Measurements from ENCODE around the gene RPS24.
A peak's percentile ranks its signal among the peaks of the same experiment; 100 is the strongest.
"Not testable (repeated sequence)": the region's sequence is repeated elsewhere in the genome, so short reads cannot be mapped to it uniquely, and the experiment has no call there.

RPS24 gene

DNA sequence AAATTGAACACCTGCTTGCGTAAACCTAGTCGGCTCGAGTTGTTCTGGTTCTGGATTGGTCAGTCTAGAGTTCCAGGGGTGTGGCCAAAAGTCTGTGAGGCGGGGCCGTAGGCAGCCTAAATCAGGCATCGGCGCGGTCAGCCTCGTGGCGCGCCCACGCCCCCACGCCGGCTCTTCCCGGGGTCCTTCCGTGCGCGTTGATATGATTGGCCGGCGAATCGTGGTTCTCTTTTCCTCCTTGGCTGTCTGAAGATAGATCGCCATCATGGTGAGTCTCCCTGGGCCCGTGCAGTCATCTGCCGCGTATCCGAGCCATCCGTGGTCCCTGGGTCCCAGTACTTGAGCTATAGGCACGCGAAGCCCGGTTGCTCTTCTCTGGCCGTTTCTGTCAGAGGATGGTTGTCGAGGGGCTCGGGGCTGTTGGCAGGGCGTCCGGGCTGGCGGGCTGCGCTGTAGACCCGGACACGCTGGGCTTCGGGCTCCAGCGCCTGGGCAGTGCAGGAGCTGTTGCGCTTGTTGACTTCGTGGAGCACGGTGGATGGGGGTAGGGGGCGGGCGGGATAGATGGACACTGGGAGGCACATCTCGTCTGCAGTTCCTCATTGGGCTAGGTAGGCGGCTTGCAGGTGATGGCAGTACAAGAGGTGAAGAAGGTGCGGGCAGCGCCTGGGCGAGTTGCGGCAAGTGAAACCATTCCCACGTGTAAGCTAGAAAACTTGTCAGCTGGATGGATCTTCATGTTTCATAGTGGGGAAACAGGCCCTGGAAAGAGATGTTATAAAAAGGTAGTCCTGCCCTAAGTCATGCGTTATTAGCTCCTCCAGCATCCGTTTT lies at the start of gene RPS24:
Gene RPS24 (plus strand): TSS at position 227 of the 834 bp plus-strand sequence. CDS start 39 bp downstream, at position 266.
- peak; percentile 74 for FAIRE-seq

DNA sequence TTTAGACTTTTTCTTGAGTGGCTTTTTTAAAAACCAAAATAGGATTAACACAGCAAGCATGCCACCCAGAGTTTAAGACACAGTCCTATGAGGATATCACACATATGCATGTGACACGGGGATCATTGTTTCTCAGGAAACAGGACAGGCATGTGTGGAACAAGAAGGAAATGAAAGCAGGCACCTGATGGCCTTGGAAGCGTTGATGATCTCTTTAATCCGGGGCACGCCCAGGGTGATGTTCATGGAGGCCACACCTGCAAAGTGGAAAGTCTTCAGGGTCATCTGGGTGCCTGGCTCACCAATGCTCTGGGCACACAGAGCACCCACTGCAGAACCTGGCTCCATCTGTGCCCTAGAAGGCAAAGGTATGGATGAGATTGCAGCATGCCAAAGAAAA lies 48.7 kb upstream of the RPS24 start:
- no peak for FAIRE-seq

DNA sequence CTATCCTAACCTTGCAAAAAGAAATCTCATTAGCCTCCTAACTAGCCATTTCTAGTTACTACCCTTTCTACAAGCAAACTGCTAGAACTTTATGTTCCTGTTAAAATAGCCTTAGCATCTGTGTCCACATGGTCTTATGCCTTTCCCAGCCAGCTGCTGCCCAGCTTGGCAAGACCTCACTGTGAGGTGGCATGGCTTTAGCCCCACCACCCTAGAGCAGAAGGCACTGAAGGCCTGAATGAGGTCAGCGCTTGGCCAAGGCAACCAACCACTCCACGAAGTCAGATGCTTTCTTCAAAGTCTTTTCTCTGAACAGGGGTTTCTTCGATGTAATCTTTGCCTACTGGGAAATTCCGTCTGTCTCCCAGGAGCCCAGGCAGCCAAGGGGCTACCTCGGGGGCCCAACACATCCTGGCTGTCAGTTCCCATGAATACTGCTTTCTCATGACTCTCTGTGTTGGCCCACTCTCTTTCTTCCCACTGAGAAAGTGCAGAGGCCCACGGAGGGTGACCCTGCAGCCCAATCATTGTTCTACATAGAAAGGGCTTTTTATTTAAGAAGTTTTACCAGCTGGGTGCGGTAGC lies 45.9 kb upstream of the RPS24 start:
- no peak for FAIRE-seq

DNA sequence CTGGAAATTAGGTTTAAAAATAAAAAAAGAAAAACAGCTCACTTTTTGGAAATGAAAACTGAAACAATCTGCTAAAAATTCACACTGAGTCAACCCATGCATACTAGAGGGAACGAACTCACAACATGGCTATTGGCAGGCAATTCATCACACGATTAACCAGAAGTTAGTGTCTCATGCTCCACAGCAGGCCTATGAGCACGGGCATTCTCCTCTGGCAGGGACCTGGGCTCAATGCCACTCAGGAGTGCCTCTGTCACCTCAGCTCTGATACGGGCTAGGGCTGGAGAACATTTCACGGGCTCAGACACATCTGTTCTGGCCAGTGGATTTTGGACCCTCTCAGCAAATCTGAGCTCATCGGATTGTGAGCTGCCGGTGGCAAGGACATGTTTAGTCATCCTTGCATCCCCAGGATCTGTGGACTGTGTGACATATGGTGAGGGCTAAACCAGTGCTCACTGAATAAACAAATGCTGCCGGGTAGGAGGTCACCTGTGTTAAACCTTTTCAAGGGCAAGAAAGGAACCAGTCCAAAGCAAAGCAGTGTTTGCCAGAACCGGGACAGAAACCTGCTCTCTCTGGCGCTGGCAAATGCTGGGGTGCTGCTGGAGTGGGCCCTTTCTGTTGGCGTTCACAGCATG lies 44.5 kb upstream of the RPS24 start:
- FAIRE-seq: peak; percentile 92

DNA sequence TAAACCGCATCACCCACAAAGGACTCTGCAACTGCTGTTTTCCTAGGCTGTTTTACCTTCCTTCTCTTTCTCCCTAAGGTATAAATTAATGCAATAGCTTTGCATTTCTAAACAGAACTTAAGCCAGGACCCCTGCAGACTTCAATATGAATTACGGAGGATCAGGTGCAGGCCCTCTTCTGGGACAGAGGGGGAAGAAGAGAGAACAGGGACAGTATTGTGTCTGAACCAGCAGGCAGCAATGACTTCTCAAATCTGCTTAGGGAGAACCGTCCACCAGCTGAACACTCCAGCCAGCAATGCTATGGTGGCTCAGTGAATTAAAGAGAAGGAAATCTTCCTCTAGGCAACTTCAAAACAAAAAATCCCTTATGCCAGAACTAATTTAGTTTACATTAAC lies 40.0 kb upstream of the RPS24 start:
- FAIRE-seq: no peak

DNA sequence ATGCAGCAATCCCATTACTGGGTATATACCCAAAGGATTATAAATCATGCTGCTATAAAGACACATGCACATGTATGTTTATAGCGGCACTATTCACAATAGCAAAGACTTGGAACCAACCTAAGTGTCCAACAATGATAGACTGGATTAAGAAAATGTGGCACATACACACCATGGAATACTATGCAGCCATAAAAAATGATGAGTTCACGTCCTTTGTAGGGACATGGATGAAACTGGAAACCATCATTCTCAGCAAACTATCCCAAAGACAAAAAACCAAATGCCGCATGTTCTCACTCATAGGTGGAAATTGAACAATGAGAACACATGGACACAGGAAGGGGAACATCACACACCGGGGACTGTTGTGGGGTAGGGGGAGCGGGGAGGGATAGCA lies 34.9 kb upstream of the RPS24 start:
- not testable (repeated sequence) for FAIRE-seq

DNA sequence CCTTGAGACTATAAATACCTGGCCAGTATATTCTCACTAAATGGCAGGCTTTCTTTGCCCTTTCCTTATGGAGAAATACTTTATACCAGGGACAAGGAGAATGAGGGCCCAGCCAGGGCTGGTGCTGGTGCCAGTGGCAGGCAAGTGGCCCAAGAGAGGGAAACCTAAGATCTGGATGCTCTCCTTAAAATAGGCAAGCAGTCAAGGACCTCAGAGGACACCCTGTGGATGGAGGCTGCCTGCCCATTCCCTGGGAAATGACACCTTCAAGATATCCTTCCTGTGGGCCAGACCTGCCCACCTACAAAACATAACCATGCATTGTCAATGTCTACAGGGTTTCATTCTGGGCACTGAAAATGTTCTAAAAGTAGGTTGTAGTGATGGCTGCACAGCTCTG lies 33.5 kb upstream of the RPS24 start:
- FAIRE-seq: no peak

DNA sequence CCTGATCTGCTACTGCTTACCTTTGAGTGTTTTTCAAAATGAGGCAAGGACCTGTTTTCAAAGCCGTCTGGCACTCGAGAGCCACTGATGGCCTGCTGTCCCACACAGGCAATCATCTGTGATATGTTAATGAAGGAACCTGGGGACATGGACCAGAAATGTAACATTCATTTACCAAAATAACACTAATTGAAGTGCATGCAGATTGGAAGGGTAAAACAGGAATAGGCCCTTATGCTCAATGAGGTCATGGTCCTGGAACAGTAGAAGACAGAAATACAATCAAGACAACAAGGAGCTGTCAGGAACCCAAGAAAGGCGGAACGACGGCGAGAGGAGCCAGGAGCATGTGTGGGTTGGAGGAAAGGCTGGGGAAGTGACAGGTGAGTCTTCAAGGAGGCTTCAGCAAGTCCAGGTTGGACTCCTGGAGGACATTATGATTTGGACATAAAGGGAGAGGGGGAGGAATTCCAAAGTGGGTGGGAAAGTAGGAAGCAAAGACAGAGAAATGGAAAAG lies 32.6 kb upstream of the RPS24 start:
- FAIRE-seq: no peak

DNA sequence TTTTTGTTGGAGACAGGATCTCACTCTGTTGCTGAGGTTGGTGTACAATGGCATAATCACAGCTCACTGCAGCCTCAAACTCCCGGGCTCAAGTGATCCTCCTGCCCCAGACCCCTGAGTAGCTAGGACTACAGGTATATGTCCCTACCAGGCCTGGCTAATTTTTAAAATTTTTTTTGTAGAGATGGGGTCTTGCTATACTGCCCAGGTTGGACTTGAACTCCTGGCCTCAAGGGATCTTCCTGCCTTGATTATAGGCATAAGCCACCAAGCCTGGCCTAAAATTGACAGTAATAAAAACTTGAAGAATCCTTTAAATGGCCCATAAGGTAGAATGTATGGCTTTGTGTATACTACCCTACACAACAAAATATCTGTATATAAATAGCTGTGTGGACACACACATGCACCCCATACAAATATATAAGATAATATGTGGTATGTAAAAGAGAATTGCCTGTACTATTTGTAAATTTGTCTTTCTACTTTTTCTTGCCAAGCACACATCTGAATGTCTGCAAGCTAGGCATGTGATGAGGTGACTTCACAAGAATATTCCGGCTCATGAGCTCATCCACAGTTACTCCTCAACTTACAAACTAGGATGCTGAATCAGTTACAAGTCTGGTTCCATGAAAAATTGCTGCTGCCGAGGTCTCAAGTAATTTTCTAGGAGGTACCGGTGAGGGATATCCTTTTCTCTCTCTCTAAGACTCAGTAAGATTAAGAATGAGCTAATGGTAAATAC lies 30.9 kb upstream of the RPS24 start:
- no peak for FAIRE-seq

DNA sequence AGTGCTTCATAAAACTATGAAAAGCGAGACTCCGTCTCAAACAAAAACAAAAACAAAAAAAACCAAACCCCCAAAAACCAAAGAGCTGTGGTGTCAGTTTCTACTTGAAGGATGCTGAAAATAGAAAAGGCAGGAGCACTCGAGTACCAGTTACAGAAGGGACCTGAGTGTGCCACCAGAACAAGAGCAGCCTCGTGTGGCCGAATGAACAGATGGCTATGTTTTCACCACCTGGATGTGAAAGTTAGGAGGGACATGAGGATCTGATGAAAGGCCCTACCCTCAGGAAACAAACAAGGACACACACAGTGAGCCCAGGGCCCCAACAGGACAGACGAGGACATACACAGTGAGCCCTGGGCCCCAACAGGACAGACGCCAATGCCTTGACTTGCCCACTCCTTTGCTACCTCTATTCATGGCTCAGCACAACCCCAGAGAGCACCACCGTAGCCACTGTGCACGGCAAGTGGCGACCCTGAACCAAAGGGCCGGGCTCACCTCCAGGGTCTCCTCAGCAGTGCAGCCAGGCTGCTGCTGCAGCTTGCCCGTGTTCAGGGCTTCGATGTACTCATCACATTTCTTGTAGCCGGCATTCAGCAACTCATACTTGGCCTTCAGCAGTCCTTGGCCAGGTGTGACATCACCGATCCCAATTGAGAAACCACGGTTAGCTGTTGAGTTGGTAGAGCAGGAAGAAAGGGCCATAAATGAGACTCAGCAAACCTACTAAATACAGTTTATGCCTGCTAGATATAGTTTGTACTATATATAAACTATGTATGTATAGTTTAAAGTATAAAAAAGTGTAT lies 29.2 kb upstream of the RPS24 start:
- no peak for FAIRE-seq

DNA sequence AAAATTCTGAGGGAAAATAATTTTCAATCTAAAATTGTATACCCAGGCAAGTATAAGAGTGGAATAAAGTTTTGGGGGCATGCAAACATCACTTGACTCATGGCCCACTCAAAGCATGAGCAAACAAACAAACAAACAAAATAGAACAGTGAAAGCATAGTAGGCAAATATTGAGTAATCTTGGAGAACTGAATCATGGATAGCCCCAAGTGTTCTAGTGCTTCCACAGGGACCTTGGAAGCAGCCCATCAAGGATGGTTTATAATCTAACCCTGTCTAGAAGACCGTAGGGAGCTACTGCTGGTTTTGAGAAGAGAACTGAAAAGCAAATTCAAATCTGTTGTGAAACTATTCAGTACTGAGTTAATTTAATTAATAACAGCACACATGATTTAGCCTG lies 26.5 kb upstream of the RPS24 start:
- no peak for FAIRE-seq

DNA sequence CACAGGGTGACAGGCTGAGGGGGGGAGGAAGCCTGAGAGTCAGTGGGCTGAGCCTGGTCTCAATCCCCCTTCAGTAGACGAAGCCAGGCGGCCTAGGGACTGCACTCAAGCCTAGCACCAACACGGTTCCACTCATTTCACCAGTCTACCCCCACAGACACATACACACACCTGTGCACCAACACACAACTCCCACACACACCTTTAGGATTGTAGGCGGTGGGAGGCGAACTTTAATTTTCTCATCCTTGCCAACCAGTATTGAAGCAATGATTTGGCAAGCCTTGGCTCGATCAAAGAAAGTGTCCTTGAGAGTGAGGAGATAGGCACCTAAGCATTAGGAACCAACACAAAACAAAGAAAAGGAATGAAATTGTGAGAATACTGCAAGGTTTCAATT lies 24.0 kb upstream of the RPS24 start:
- FAIRE-seq: no peak

DNA sequence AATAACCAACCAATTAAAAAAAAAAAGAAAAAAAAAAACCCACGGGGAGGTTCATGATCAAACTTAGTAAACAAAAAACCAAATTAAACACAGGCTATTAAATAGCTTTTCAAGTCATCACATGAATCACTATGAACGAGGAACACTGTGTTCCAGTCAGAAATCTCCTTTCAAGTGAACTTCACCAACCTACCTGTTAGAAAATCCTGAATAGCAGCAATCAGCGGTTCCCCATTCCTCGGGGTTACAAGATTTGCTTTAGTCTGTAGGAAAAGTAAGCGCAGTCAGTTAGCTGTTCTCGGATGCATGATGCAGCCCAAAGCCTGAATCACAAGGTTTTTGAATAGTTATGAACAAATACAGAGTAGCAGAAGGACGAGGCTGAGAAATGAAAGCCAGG lies 23.4 kb upstream of the RPS24 start:
- no peak for FAIRE-seq

DNA sequence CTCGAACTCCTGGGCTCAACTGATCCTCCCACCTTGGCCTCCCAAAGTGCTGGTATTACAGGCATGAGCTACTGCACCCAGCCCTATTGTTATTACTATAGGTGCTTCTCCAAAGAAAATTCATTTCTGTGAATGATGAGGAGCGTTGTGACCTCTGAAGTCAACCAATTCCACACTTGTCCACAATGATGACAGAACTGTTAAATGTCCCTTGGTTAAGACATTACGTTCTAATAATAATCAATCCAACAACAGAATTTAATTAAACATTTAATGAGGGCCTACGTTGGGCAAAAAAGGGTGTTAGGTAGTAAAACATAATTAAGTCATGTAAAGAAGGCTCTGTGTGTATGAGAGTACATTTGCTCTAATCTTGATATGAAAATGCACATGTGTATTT lies 22.6 kb upstream of the RPS24 start:
- FAIRE-seq: no peak

DNA sequence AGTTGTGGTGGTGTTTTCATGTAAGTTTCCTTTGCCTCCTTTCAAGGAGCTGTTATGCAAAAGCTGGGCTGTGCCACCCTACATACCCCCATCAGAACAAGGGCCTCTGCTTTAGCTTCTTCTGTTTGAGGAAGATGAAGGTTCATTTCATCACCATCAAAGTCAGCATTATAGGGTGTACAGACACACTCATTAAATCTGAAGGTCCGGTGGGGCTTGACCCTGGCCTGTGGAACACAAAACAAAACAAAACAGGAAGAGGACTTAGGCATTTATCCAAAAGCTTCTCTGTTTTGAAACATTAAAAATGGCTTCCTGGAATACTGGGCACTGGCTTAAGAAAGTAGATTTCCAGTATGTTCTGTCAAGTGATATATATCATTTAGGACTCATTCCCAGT lies 20.1 kb upstream of the RPS24 start:
- FAIRE-seq: no peak

DNA sequence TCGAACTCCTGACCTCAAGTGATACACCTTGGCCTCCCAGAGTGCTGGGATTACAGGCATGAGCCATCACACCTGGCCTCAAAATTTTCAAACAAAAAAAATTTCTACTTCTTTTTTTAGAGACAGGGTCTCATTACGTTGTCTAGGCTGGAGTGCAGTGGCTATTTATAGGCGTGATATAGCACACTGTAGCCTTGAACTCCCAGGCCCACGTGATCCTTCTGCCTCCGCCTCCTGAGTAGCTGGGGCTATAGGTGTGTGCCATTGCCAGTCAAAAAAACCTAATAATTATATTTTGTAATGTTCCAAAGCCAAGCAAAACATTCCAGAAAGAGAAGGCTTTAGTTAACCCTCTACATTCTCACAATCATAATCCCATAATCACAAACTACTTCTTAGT lies 18.1 kb upstream of the RPS24 start:
- FAIRE-seq: no peak

DNA sequence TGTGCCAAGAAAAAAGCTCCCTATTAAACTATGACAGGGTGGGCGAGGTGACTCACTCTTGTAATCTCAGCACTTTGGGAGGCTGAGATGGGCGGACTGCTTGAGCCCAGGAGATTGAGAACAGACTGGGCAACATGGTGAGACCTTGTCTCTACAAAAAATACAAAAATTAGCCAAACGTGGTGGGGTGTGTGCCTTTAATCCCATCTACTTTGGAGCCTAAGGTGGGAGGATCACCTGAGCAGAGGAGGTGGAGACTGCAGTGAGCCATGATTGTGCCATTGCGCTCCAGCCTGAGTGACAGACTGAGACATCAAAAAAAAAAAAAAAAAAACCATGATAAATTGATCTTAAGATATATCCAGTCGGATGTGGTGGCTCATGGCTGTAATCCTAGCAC lies 15.8 kb upstream of the RPS24 start:
- FAIRE-seq: no peak

DNA sequence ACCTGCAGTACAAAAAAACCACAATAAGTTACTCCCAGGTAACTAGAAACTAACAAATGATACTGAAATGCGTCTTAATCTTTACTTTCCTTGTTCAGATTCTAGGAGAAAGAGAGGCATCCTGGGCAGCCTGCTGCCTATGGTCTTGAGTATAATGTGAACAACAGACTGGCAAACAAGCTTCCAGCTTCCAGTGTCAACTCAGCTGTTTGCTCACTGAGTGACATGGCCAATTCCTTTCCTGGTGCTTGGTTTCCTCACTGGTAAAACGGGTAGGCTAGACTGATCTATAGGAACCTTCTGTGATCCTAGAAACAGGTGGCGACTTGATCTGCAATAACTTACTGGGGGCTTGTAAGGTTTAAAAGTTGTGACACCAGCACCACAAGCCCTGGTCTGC lies 14.4 kb upstream of the RPS24 start:
- no peak for FAIRE-seq

DNA sequence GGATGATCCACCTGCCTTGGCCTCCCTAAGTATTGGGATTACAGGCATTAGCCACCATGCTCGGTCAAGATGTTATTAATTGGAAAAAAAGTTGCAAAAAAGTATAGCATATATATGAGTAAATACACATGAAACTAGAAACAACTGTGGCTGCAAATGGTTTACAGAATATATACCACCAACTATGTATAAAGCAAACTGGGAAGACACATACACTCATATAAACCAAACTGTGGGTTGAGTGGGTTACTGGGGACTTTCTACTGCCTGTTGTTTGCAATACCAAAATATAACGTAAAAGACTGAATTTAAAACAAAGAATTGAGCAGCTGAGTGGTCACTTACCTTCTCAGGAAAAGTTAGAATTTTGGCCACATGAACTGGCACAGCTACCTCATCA lies 12.5 kb upstream of the RPS24 start:
- FAIRE-seq: no peak

DNA sequence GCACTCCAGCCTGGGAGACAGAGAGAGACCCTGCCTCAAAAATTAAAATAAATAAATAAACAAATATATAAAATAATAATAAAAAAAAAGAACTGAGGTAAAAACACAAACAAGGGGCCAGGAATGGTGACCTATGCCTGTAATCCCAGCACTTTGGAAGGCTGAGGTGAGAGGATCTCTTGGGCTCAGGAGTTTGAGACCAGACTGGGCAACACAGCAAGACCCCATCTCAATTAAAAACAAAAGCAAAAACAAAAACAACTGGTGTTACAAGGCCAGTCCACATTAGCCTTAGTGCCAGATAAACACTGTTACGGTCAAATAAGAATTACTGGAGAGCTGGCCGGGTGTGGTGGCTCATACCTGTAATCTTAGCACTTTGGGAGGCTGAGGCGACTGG lies 9.9 kb upstream of the RPS24 start:
- FAIRE-seq: no peak

DNA sequence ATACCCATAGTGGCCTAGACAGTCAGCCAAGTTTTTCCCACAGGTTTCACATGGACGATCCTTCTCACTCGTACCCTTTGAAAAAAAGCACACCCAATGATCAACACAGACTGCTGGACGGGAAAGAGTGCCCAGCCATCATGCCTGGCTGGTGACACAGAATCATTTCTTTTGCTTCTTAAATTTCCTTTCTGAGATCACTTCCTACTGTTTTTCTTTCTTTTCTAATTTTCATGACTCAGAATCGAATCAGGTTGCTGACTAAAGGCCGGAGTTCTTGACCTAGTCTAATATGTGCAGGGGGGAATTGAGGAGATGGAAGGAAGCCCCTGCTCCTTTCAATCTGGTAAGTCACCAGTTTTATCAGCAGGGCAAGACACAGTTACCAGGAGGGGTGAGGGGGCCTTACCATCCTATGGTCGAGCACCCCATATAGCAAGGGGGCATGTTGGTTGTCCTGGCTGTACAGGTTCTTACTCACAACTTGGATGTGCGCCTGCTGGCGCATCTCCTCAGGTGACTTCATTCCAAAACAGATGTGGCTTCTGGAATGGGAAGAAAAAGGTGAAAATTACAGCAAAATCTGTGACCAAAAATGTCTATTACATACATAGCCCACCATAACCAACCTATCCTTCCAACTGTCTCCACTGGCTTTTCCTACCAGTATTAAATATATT lies 7.8 kb upstream of the RPS24 start:
- FAIRE-seq: no peak
